H1 (cell line): ENCODE measurements around the gene FOXD2. TPM values are rescaled to one million over a fixed set of nuclear protein-coding genes. Genes with fewer than 3 reads are reported as not detected.

Experiments
- CTCF ChIA-PET: fragments of 300-600 bp; sonication (Branson Sonifier 250); formaldehyde crosslinking; loops from one replicate; lab custom pipeline; 2021; ENCODE audit not compliant: partially characterized antibody; lab: Charles Lee
- POLR2A ChIA-PET: fragments of 300-600 bp; sonication (Branson Sonifier 250); formaldehyde crosslinking; loops from one replicate; lab custom pipeline; 2021; ENCODE audit warnings: inconsistent platforms; ENCODE audit not compliant: partially characterized antibody; lab: Charles Lee
- DNase-seq, 2 experiments: peaks; one replicate each; pipeline versions ENCODE4 v3.0.0 to v3.0.0-alpha.2; 2010 to 2022; ENCODE audit warnings: low spot score in 2 of 2, low read depth in 1 of 2, mixed read lengths in 1 of 2
- FAIRE-seq: peaks from 2 replicates; lab custom pipeline; 2011; peaks lifted over from hg19 to GRCh38; lab: Jason Lieb, UNC
- H2AFZ ChIP-seq: 2 replicates; pipeline ENCODE4 v1.8.1; 2012; ENCODE audit warnings: low read length, inconsistent platforms
- H2AK5ac ChIP-seq: 2 replicates; pipeline ENCODE4 v1.6.1; 2013; ENCODE audit warnings: low read depth, low read length
- H2BK120ac ChIP-seq: replicated peaks from 2 replicates; pipeline ENCODE3; 2013; ENCODE audit warnings: low read depth, low read length, inconsistent platforms
- H2BK12ac ChIP-seq: 2 replicates; pipeline ENCODE4 v1.6.1; 2013; ENCODE audit warnings: low read depth, low read length
- H2BK15ac ChIP-seq: 2 replicates; pipeline ENCODE4 v1.6.1; 2013; ENCODE audit warnings: low read length
- H2BK20ac ChIP-seq: 2 replicates; pipeline ENCODE4 v1.6.1; 2013; ENCODE audit warnings: low read length
- H2BK5ac ChIP-seq: 2 replicates; pipeline ENCODE4 v1.6.1; 2013; ENCODE audit warnings: low read depth, low read length
- H3K14ac ChIP-seq: 2 replicates; pipeline ENCODE4 v1.6.1; 2013; ENCODE audit warnings: inconsistent platforms; ENCODE audit not compliant: insufficient read length
- H3K18ac ChIP-seq: 2 replicates; pipeline ENCODE4 v1.6.1; 2013; ENCODE audit warnings: low read length; ENCODE audit errors: extremely low read depth
- H3K23ac ChIP-seq: 2 replicates; pipeline ENCODE4 v1.6.1; 2013; ENCODE audit warnings: inconsistent platforms; ENCODE audit not compliant: insufficient read length
- H3K23me2 ChIP-seq: 2 replicates; pipeline ENCODE4 v1.6.1; 2013; ENCODE audit warnings: low read depth, low read length
- H3K27ac ChIP-seq: 2 replicates; pipeline ENCODE4 v1.6.1; 2011; ENCODE audit warnings: low read depth, low read length, inconsistent platforms
- H3K27me3 ChIP-seq, 4 experiments: replicated peaks in 1 of 4; 1 replicate in 1 of 4; 2 replicates in 3 of 4; pipeline versions ENCODE4 v1.6.1 to v1.8.1; 2011 to 2013; ENCODE audit warnings: low read length in 3 of 4, mild to moderate bottlenecking in 3 of 4, inconsistent platforms in 2 of 4, mixed read lengths in 2 of 4, moderate library complexity in 1 of 4; ENCODE audit not compliant: control insufficient read depth in 3 of 4, insufficient read depth in 3 of 4; ENCODE audit errors: extremely low read depth in 1 of 4
- H3K36me3 ChIP-seq, 4 experiments: 2 replicates each; pipeline versions ENCODE4 v1.6.1 to v1.8.1; 2011 to 2013; ENCODE audit warnings: mild to moderate bottlenecking in 4 of 4, low read length in 3 of 4, moderate library complexity in 2 of 4, control low read depth in 1 of 4, inconsistent platforms in 1 of 4; ENCODE audit not compliant: insufficient read depth in 4 of 4, control insufficient read depth in 2 of 4
- H3K4ac ChIP-seq: replicated peaks from 2 replicates; pipeline ENCODE3; 2013; ENCODE audit warnings: low read length, low read depth, mixed read lengths, inconsistent platforms; ENCODE audit not compliant: insufficient read length
- H3K4me1 ChIP-seq, 4 experiments: replicated peaks in 1 of 4; 1 replicate in 1 of 4; 2 replicates in 3 of 4; pipeline versions ENCODE4 v1.6.1 to v1.8.1; 2011 to 2013; ENCODE audit warnings: low read length in 3 of 4, inconsistent platforms in 2 of 4, mixed read lengths in 1 of 4; ENCODE audit not compliant: insufficient read depth in 4 of 4, control insufficient read depth in 3 of 4
- H3K4me2 ChIP-seq, 2 experiments: 2 replicates each; pipeline versions ENCODE4 v1.6.1 to v1.8.1; 2011 to 2013; ENCODE audit warnings: low read depth in 2 of 2, low read length in 2 of 2, control low read depth in 1 of 2, inconsistent platforms in 1 of 2, mild to moderate bottlenecking in 1 of 2; ENCODE audit not compliant: insufficient read depth in 1 of 2
- H3K4me3 ChIP-seq, 4 experiments: fragments of 200-600, 300-600 bp in 1 of 4; sonication (generic), shearing (Covaris generic), sonication (Bioruptor Twin) in 1 of 4; 2 replicates each; pipeline versions ENCODE4 v1.5.1 to v1.8.1; 2011 to 2016; ENCODE audit warnings: low read length in 4 of 4, low read depth in 3 of 4, control low read depth in 2 of 4, inconsistent platforms in 2 of 4, mild to moderate bottlenecking in 2 of 4, mixed read lengths in 1 of 4, moderate library complexity in 1 of 4; ENCODE audit not compliant: insufficient read depth in 2 of 4; ENCODE audit errors: extremely low read depth in 1 of 4
- H3K56ac ChIP-seq: replicated peaks from 2 replicates; pipeline ENCODE3; 2013; ENCODE audit warnings: low read depth, mild to moderate bottlenecking, mixed read lengths, low read length, inconsistent platforms; ENCODE audit not compliant: insufficient read length
- H3K79me1 ChIP-seq: 2 replicates; pipeline ENCODE4 v1.6.1; 2013; ENCODE audit warnings: low read depth, low read length, control low read depth
- H3K79me2 ChIP-seq, 2 experiments: 2 replicates each; pipeline versions ENCODE4 v1.6.1 to v1.8.1; 2012 to 2013; ENCODE audit warnings: low read length in 2 of 2, mild to moderate bottlenecking in 2 of 2, inconsistent platforms in 1 of 2; ENCODE audit not compliant: insufficient read depth in 2 of 2, control insufficient read depth in 1 of 2
- H3K9ac ChIP-seq, 4 experiments: replicated peaks in 1 of 4; 1 replicate in 1 of 4; 2 replicates in 3 of 4; pipeline versions ENCODE4 v1.6.1 to v1.8.1; 2011 to 2013; ENCODE audit warnings: low read depth in 3 of 4, low read length in 3 of 4, control low read depth in 2 of 4, mild to moderate bottlenecking in 2 of 4, moderate library complexity in 2 of 4, inconsistent platforms in 1 of 4; ENCODE audit errors: extremely low read depth in 1 of 4
- H3K9me3 ChIP-seq, 2 experiments: 2 replicates each; pipeline versions ENCODE4 v1.6.1 to v1.8.1; 2012 to 2013; ENCODE audit warnings: mild to moderate bottlenecking in 2 of 2, moderate library complexity in 2 of 2, control low read depth in 1 of 2, inconsistent platforms in 1 of 2, low read depth in 1 of 2, low read length in 1 of 2, mixed read lengths in 1 of 2; ENCODE audit not compliant: insufficient read depth in 2 of 2
- H4K20me1 ChIP-seq, 2 experiments: replicated peaks in 1 of 2; 2 replicates each; pipeline versions ENCODE3 to v1.8.1; 2011 to 2013; ENCODE audit warnings: inconsistent platforms in 2 of 2, low read length in 2 of 2, mild to moderate bottlenecking in 1 of 2; ENCODE audit not compliant: insufficient read depth in 2 of 2, control insufficient read depth in 1 of 2
- H4K5ac ChIP-seq: 2 replicates; pipeline ENCODE4 v1.6.1; 2013; ENCODE audit warnings: low read length, low read depth, mixed read lengths, inconsistent platforms; ENCODE audit not compliant: insufficient read length
- H4K8ac ChIP-seq: 2 replicates; pipeline ENCODE4 v1.8.0; 2013; ENCODE audit warnings: mild to moderate bottlenecking, moderate library complexity, low read length, inconsistent platforms; ENCODE audit not compliant: insufficient read depth; ENCODE audit errors: extremely low read depth
- H4K91ac ChIP-seq: replicated peaks from 2 replicates; pipeline ENCODE3; 2013; ENCODE audit warnings: low read length, mixed read lengths, inconsistent platforms; ENCODE audit not compliant: insufficient read length
- ATF2 ChIP-seq: IDR thresholded peaks from 2 replicates; pipeline ENCODE4 v1.6.1; 2012; ENCODE audit warnings: low read length, inconsistent platforms
- CTBP2 ChIP-seq: IDR thresholded peaks from 2 replicates; pipeline ENCODE4 v1.7.0; 2011; ENCODE audit warnings: borderline replicate concordance, mild to moderate bottlenecking, moderate library complexity, mixed read lengths, low read length; ENCODE audit not compliant: insufficient read depth, insufficient read length
- HDAC2 ChIP-seq, 2 experiments: fragments of 300-600 bp in 1 of 2; sonication (generic) in 1 of 2; IDR thresholded peaks; 2 replicates each; pipeline ENCODE4 v1.6.1; 2011 to 2012; ENCODE audit warnings: low read depth in 2 of 2, low read length in 2 of 2, mild to moderate bottlenecking in 2 of 2, moderate library complexity in 2 of 2, borderline replicate concordance in 1 of 2, inconsistent platforms in 1 of 2
- JUND ChIP-seq: IDR thresholded peaks from 2 replicates; pipeline ENCODE4 v1.6.1; 2011; ENCODE audit warnings: mild to moderate bottlenecking, improper control_type of control experiment, low read length
- POLR2A ChIP-seq, 2 experiments: IDR thresholded peaks; 1 replicate in 1 of 2; 2 replicates in 1 of 2; pipeline ENCODE4 v1.6.1; 2011; ENCODE audit warnings: low read depth in 2 of 2, low read length in 2 of 2, mild to moderate bottlenecking in 2 of 2; ENCODE audit errors: control extremely low read depth in 1 of 2
- RAD21 ChIP-seq, 2 experiments: IDR thresholded peaks in 1 of 2; conservative IDR thresholded peaks in 1 of 2; 2 replicates each; pipeline ENCODE4 v1.6.1; 2011; ENCODE audit warnings: low read depth in 2 of 2, low read length in 2 of 2, improper control_type of control experiment in 1 of 2, inconsistent platforms in 1 of 2, mild to moderate bottlenecking in 1 of 2, moderate library complexity in 1 of 2
- RXRA ChIP-seq: IDR thresholded peaks from 2 replicates; pipeline ENCODE4 v1.6.1; 2011; ENCODE audit warnings: low read depth, mild to moderate bottlenecking, low read length, moderate library complexity; ENCODE audit not compliant: insufficient read depth
- SP1 ChIP-seq: IDR thresholded peaks from 2 replicates; pipeline ENCODE4 v1.6.1; 2011; ENCODE audit warnings: low read depth, low read length
- TAF7 ChIP-seq: optimal IDR thresholded peaks from 2 replicates; pipeline ENCODE3; 2011; ENCODE audit warnings: low read depth, mild to moderate bottlenecking, inconsistent platforms, low read length, moderate library complexity, borderline replicate concordance
- USF2 ChIP-seq: IDR thresholded peaks from 2 replicates; pipeline ENCODE4 v1.6.1; 2011; ENCODE audit warnings: low read length, improper control_type of control experiment
- whole genome bisulfite sequencing, 2 experiments: shearing (Covaris generic) in 1 of 2; methylation state at CpG; one replicate each; pipeline versions ENCODE4 v1.1.6 to v1.1.7; 2013 to 2015; ENCODE audit warnings: low lambda C conversion rate in 2 of 2, mixed read lengths in 2 of 2, inconsistent platforms in 1 of 2, low coverage in 1 of 2, missing lambda C conversion rate in 1 of 2; ENCODE audit not compliant: insufficient replicate concordance in 2 of 2, insufficient coverage in 1 of 2, insufficient read length in 1 of 2; ENCODE audit errors: extremely low coverage in 1 of 2, missing lambda C conversion rate in 1 of 2; 5-methylcytosine and 5-hydroxymethylcytosine counted together
- polyA plus RNA-seq, 7 experiments: library from polyadenylated mRNA; depleted of rRNA in 3 of 7; stranded (reverse) in 5 of 7; unstranded in 2 of 7; fragments of >200 nt in 5 of 7; fragments of 200-250 nt in 2 of 7; gene quantifications; 1 replicate in 5 of 7; 2 replicates in 1 of 7; 4 replicates in 1 of 7; pipeline versions ENCODE4 v1.2.1 to v1.2.3, GENCODE V29; 2011 to 2013; ENCODE audit warnings: missing spikeins in 2 of 7, mixed read lengths in 2 of 7
- total RNA-seq: library from RNA; stranded (reverse); fragmentation: NEBNext Ultra II Directional; extraction: Animal tissue kit (Norgen Biotek cat#: 25700); gene quantifications from 2 replicates; pipeline ENCODE4 v1.2.1, GENCODE V29; 2021

Gene FOXD2
- total and polyA plus RNA-seq, 2 of the 8 experiments (the other 6 are each of a cell fraction or from before 2014, with no cell fraction given) = not detected

GRCh38 chr1:47412437-47412836 is 25.4 kb upstream of the FOXD2 start:
- H3K9ac ChIP-seq = no peak overlapping the region
- no peak overlapping the region for H3K56ac ChIP-seq
- POLR2A ChIA-PET = no interaction called here
- no peak overlapping the region for H4K5ac ChIP-seq
- no peak overlapping the region for H3K4me3 ChIP-seq
- no peak overlapping the region for H3K4me2 ChIP-seq
- WGBS, 2 experiments = 78% methylated on average over 14 of the region's 14 CpGs; no CpG with 5 or more reads in 1 of the 2 experiments
- no peak overlapping the region for H2AK5ac ChIP-seq
- H3K27me3 ChIP-seq = peaks cover 22 to 43% (median 41%) of the 10 kb centered on the region in 4 experiments
- FAIRE-seq (no peak), DNase-seq (no peak)
- H4K8ac ChIP-seq = no peak overlapping the region; the same call in 1 of the 2 replicates
- no peak overlapping the region for H4K91ac ChIP-seq
- no peak overlapping the region for H2BK120ac ChIP-seq
- H3K14ac ChIP-seq = no peak overlapping the region
- H3K79me2 ChIP-seq = no peaks in the 10 kb centered on the region
- no peak overlapping the region for H2AFZ ChIP-seq
- no peak overlapping the region for H3K27ac ChIP-seq
- no peak overlapping the region for H2BK20ac ChIP-seq
- H2BK12ac ChIP-seq = no peak overlapping the region
- no peaks in the 10 kb centered on the region for H3K79me1 ChIP-seq
- H3K9me3 ChIP-seq = no peaks in the 10 kb centered on the region
- peaks cover 7% of the 10 kb centered on the region; the same call in 1 of the 2 replicates for H3K23me2 ChIP-seq
- no peak overlapping the region for H3K23ac ChIP-seq
- H2BK15ac ChIP-seq = no peak overlapping the region
- CTCF ChIA-PET = interaction anchor here (1.1 to 4.0 kb wide), 5 partner anchors 10 to 23 kb away, joined by 5 to 31 read pairs (median 7); partner anchors contain the start of gene FOXD2
- no peak overlapping the region for H3K18ac ChIP-seq
- no peaks in the 10 kb centered on the region for H4K20me1 ChIP-seq
- no peaks in the 10 kb centered on the region; a peak in 2 of 7 replicates for H3K4me1 ChIP-seq
- H3K36me3 ChIP-seq = peaks cover 0 to 5% (median 0%) of the 10 kb centered on the region in 4 experiments; a peak in 1 of 8 replicates
- no peak overlapping the region for H3K4ac ChIP-seq
- H2BK5ac ChIP-seq = no peak overlapping the region
- no peak for TF ChIP-seq ATF2
- TF ChIP-seq USF2 = no peak
- TF ChIP-seq POLR2A (IDR thresholded peaks at IDR 0.05; ENCODE audit: control extremely low read depth in 1 of 2, low read depth in 2 of 2, low read length in 2 of 2) = no peak
- no peak for TF ChIP-seq TAF7
- TF ChIP-seq JUND = no peak
- no peak for TF ChIP-seq RAD21 (IDR thresholded peaks at IDR 0.05 in 1 of 2, conservative IDR thresholded peaks at IDR 0.05 in 1 of 2; ENCODE audit: low read depth in 2 of 2, low read length in 2 of 2)
- TF ChIP-seq HDAC2 (IDR thresholded peaks at IDR 0.05; ENCODE audit: borderline replicate concordance in 1 of 2, low read depth in 2 of 2, low read length in 2 of 2) = no peak
- TF ChIP-seq RXRA = no peak
- TF ChIP-seq CTBP2 = no peak
- no peak for TF ChIP-seq SP1
